CD14-positive monocyte (primary cell): ENCODE results near the gene OR2AT4. TPM values are rescaled to one million over a fixed set of nuclear protein-coding genes. Genes with fewer than 3 reads are reported as not detected.

Experiments used
- DNase-seq, 3 donors: peaks; one replicate each; pipeline ENCODE4 v3.0.0-alpha.2; 2011 to 2022
- H2AFZ ChIP-seq: 2 replicates; pipeline ENCODE4 v1.6.0; 2012; ENCODE audit warnings: mild to moderate bottlenecking, low read depth, low read length, inconsistent platforms; ENCODE audit not compliant: insufficient read depth, poor library complexity, severe bottlenecking
- H3K27ac ChIP-seq, 2 donors: 1 replicate in 1 of 2; 2 replicates in 1 of 2; pipeline ENCODE4 v1.5.1; 2012 to 2013; ENCODE audit warnings: low read length in 2 of 2, control low read depth in 1 of 2, inconsistent platforms in 1 of 2, low read depth in 1 of 2, mild to moderate bottlenecking in 1 of 2
- H3K27me3 ChIP-seq, 2 donors: one replicate each; pipeline versions ENCODE4 v1.6.0 to v1.6.1; 2011 to 2013; ENCODE audit warnings: low read length in 2 of 2; ENCODE audit not compliant: control insufficient read depth in 2 of 2, insufficient read depth in 2 of 2
- H3K36me3 ChIP-seq, 2 donors: replicated peaks in 1 of 2; 1 replicate in 1 of 2; 2 replicates in 1 of 2; pipeline versions ENCODE4 v1.5.1 to v1.6.1; 2012 to 2013; ENCODE audit warnings: low read length in 2 of 2, control low read depth in 1 of 2, inconsistent platforms in 1 of 2, mild to moderate bottlenecking in 1 of 2; ENCODE audit not compliant: insufficient read depth in 2 of 2, control insufficient read depth in 1 of 2
- H3K4me1 ChIP-seq, 2 donors: 1 replicate in 1 of 2; 2 replicates in 1 of 2; pipeline versions ENCODE4 v1.5.1 to v1.6.1; 2012 to 2013; ENCODE audit warnings: low read length in 2 of 2, control low read depth in 1 of 2, inconsistent platforms in 1 of 2, mild to moderate bottlenecking in 1 of 2, moderate library complexity in 1 of 2; ENCODE audit not compliant: insufficient read depth in 2 of 2, control insufficient read depth in 1 of 2
- H3K4me2 ChIP-seq: replicated peaks from 2 replicates; pipeline ENCODE3; 2012; ENCODE audit warnings: low read length, moderate library complexity, mild to moderate bottlenecking; ENCODE audit not compliant: poor library complexity, severe bottlenecking; ENCODE audit errors: extremely low read depth
- H3K4me3 ChIP-seq, 3 experiments: fragments of 200-600 bp in 1 of 3; sonication (generic) in 1 of 3; replicated peaks in 1 of 3; 1 replicate in 2 of 3; 2 replicates in 1 of 3; pipeline ENCODE4 v1.5.1; 2011 to 2013; ENCODE audit warnings: low read length in 3 of 3, mild to moderate bottlenecking in 3 of 3, control low read depth in 2 of 3, low read depth in 2 of 3, inconsistent platforms in 1 of 3, moderate library complexity in 1 of 3
- H3K79me2 ChIP-seq: 2 replicates; pipeline ENCODE4 v1.6.0; 2012; ENCODE audit warnings: mild to moderate bottlenecking, control low read depth, inconsistent platforms, low read length, moderate library complexity; ENCODE audit not compliant: insufficient read depth
- H3K9ac ChIP-seq: 2 replicates; pipeline ENCODE4 v1.6.0; 2017; ENCODE audit warnings: low read length, mild to moderate bottlenecking; ENCODE audit not compliant: insufficient read depth, poor library complexity, severe bottlenecking
- H3K9me3 ChIP-seq, 2 donors: replicated peaks in 1 of 2; 1 replicate in 1 of 2; 2 replicates in 1 of 2; pipeline versions ENCODE4 v1.5.1 to v1.6.1; 2012 to 2013; ENCODE audit warnings: low read length in 2 of 2, control low read depth in 1 of 2; ENCODE audit not compliant: control insufficient read depth in 1 of 2, insufficient read depth in 1 of 2
- H4K20me1 ChIP-seq: 2 replicates; pipeline ENCODE4 v1.6.0; 2012; ENCODE audit warnings: mild to moderate bottlenecking, low read length, control low read depth, moderate library complexity; ENCODE audit not compliant: insufficient read depth
- H3K27ac Mint-ChIP-seq, 7 donors: one replicate each; pipeline ENCODE4 v1.8.0; 2020; ENCODE audit warnings: mild to moderate bottlenecking in 7 of 7, mixed read lengths in 7 of 7, moderate library complexity in 6 of 7, inconsistent platforms in 2 of 7
- H3K27me3 Mint-ChIP-seq, 3 donors: one replicate each; pipeline ENCODE4 v1.8.0; 2021 to 2022; ENCODE audit warnings: low read depth in 3 of 3, mild to moderate bottlenecking in 3 of 3, mixed read lengths in 3 of 3, moderate library complexity in 3 of 3, inconsistent platforms in 1 of 3
- H3K36me3 Mint-ChIP-seq, 2 donors: one replicate each; pipeline ENCODE4 v1.8.0; 2020; ENCODE audit warnings: mixed read lengths in 2 of 2, inconsistent platforms in 1 of 2, mild to moderate bottlenecking in 1 of 2
- H3K4me1 Mint-ChIP-seq: one replicate; pipeline ENCODE4 v1.8.0; 2020; ENCODE audit warnings: mild to moderate bottlenecking, mixed read lengths
- H3K4me3 Mint-ChIP-seq, 2 donors: one replicate each; pipeline ENCODE4 v1.8.0; 2020; ENCODE audit warnings: mild to moderate bottlenecking in 2 of 2, mixed read lengths in 2 of 2, moderate library complexity in 1 of 2
- H3K9me3 Mint-ChIP-seq, 7 donors: one replicate each; pipeline ENCODE4 v1.8.0; 2020 to 2022; ENCODE audit warnings: mixed read lengths in 7 of 7, mild to moderate bottlenecking in 6 of 7, moderate library complexity in 6 of 7, inconsistent platforms in 2 of 7
- CTCF ChIP-seq: fragments of 200-600 bp; IDR thresholded peaks from one replicate; pipeline ENCODE4 v1.8.0; 2022; ENCODE audit warnings: antibody characterized with exemption, mild to moderate bottlenecking
- WGBS: methylation state at CpG from one replicate; pipeline ENCODE4 v1.1.5; 2013; ENCODE audit warnings: missing lambda C conversion rate; ENCODE audit not compliant: insufficient coverage; 5-methylcytosine and 5-hydroxymethylcytosine counted together
- intact Hi-C, 2 donors: fragments of 100-400 bp; cut with micrococcal nuclease; formaldehyde crosslinking; loops; one replicate each; pipeline versions ENCODE4 v1.15.0 to v1.15.1; 2023
- polyA minus RNA-seq: library from RNA; depleted of rRNA, polyadenylated mRNA; stranded (reverse); fragments of >200 nt; gene quantifications from 2 replicates; pipeline ENCODE4 v1.2.3, GENCODE V29; 2012
- polyA plus RNA-seq, 3 donors: library from polyadenylated mRNA; depleted of rRNA in 1 of 3; unstranded in 2 of 3; stranded (reverse) in 1 of 3; fragments of 300-500 nt in 2 of 3; fragments of >200 nt in 1 of 3; fragmentation: Illumina TruSeq in 2 of 3; gene quantifications; 1 replicate in 2 of 3; 2 replicates in 1 of 3; pipeline ENCODE4 v1.2.3, GENCODE V29; 2012 to 2021
- total RNA-seq, 12 experiments: library from RNA in 1 of 12; stranded (reverse) in 1 of 12; fragments of 120-200 nt in 1 of 12; gene quantifications; one replicate each; pipeline ENCODE4 v1.2.4 and lab custom pipeline; 2013 to 2026; ENCODE audit warnings: mixed read lengths in 6 of 12, inconsistent platforms in 1 of 12

OR2AT4 gene
- not detected for total RNA-seq (2013)
- polyA plus RNA-seq = not detected
- not detected in 2 replicates for polyA minus RNA-seq
- total RNA-seq (lab: John Stamatoyannopoulos, UW) = 0 to 2.4 (median 0) reads per million in 11 experiments

GRCh38 chr11:75096456-75097172 is at the start of gene OR2AT4:
Gene OR2AT4, minus strand, starts transcription at chr11:75096876.
- H3K36me3 ChIP-seq = no peaks in the 10 kb centered on the region
- WGBS = 92% methylated on average over 6 of the region's 9 CpGs
- no peaks in the 10 kb centered on the region for H4K20me1 ChIP-seq
- no peaks in the 10 kb centered on the region for H3K79me2 ChIP-seq
- H3K4me3 Mint-ChIP-seq = no peak within 1 kb of the TSS
- no peak for TF ChIP-seq CTCF
- DNase-seq = no peak
- H3K9me3 Mint-ChIP-seq = peaks cover 0 to 5% (median 3%) of the 10 kb centered on the region in 7 donors
- no peak within 1 kb of the TSS for H2AFZ ChIP-seq
- H3K4me1 Mint-ChIP-seq = no peaks in the 10 kb centered on the region
- H3K9me3 ChIP-seq = no peaks in the 10 kb centered on the region
- intact Hi-C loops = no loop called here
- H3K4me1 ChIP-seq = no peaks in the 10 kb centered on the region
- no peak within 1 kb of the TSS for H3K4me3 ChIP-seq
- H3K27me3 ChIP-seq = peaks cover 0 to 5% of the 10 kb centered on the region in 2 donors
- H3K27ac Mint-ChIP-seq = no peak within 1 kb of the TSS
- no peak within 1 kb of the TSS for H3K4me2 ChIP-seq
- no peak within 1 kb of the TSS for H3K9ac ChIP-seq
- no peaks in the 10 kb centered on the region for H3K36me3 Mint-ChIP-seq
- no peak within 1 kb of the TSS for H3K27ac ChIP-seq
- peaks cover 7 to 17% (median 14%) of the 10 kb centered on the region in 3 donors for H3K27me3 Mint-ChIP-seq

GRCh38 chr11:75145972-75146519 is 49.4 kb upstream of the OR2AT4 start:
- whole genome bisulfite sequencing = 80% methylated on average over 4 of the region's 6 CpGs
- no peak for DNase-seq
- Histone ChIP-seq H3K4me2 (no peak overlapping the region), H2AFZ (no peak overlapping the region), H3K4me1 (peaks cover 46 to 64% of the 10 kb centered on the region in 2 donors), H4K20me1 (no peaks in the 10 kb centered on the region), H3K79me2 (no peaks in the 10 kb centered on the region), H3K9ac (no peak overlapping the region), H3K36me3 (no peaks in the 10 kb centered on the region), H3K9me3 (no peaks in the 10 kb centered on the region), H3K4me3 (no peak overlapping the region), H3K27ac (no peak overlapping the region), H3K27me3 (no peaks in the 10 kb centered on the region)
- no peak overlapping the region for H3K4me3 Mint-ChIP-seq
- no peaks in the 10 kb centered on the region for H3K36me3 Mint-ChIP-seq
- peaks cover 0 to 17% (median 9%) of the 10 kb centered on the region in 3 donors for H3K27me3 Mint-ChIP-seq
- intact Hi-C loops = no loop called here
- no peak overlapping the region for H3K27ac Mint-ChIP-seq
- no peak for TF ChIP-seq CTCF
- H3K9me3 Mint-ChIP-seq = no peaks in the 10 kb centered on the region
- H3K4me1 Mint-ChIP-seq = peaks cover 52% of the 10 kb centered on the region
